ENCODE data around the gene GLB1L3.

GLB1L3 gene

GRCh38 chr11:134346101-134346975 is 70.2 kb downstream of the GLB1L3 start:
- no peak for DNase-seq

GRCh38 chr11:134346976-134347350 is 70.8 kb downstream of the GLB1L3 start:
- no peak for DNase-seq

- DNase-seq: no peak
These were observed 71.3 kb downstream of the GLB1L3 start for GRCh38 chr11:134347441-134347840.

- DNase-seq: no peak
These were observed 73.1 kb downstream of the GLB1L3 start for GRCh38 chr11:134349109-134349801.

GRCh38 chr11:134349802-134350355 is 73.7 kb downstream of the GLB1L3 start:
- DNase-seq: no peak

GRCh38 chr11:134350381-134350780 is 74.2 kb downstream of the GLB1L3 start:
- no peak for DNase-seq

- DNase-seq: no peak
These were observed 75.9 kb downstream of the GLB1L3 start for GRCh38 chr11:134352111-134352510.

- no peak for DNase-seq
These were observed 79.0 kb downstream of the GLB1L3 start for GRCh38 chr11:134355136-134355535.

GRCh38 chr11:134355656-134356055 is 79.5 kb downstream of the GLB1L3 start:
- no peak for DNase-seq

GRCh38 chr11:134356656-134357544 is 80.7 kb downstream of the GLB1L3 start:
- DNase-seq: no peak

GRCh38 chr11:134357545-134357839 is 81.3 kb downstream of the GLB1L3 start:
- no peak for DNase-seq

- no peak for DNase-seq
These were observed 82.1 kb downstream of the GLB1L3 start for GRCh38 chr11:134358165-134358855.

- no peak for DNase-seq
These were observed 82.8 kb downstream of the GLB1L3 start for GRCh38 chr11:134358856-134359490.

GRCh38 chr11:134359646-134360045 is 83.5 kb downstream of the GLB1L3 start:
- DNase-seq: no peak

GRCh38 chr11:134360050-134360835 is 84.1 kb downstream of the GLB1L3 start:
- DNase-seq: no peak

- no peak for DNase-seq
These were observed 85.5 kb downstream of the GLB1L3 start for GRCh38 chr11:134361661-134362060.

GRCh38 chr11:134362192-134362901 is 86.2 kb downstream of the GLB1L3 start:
- DNase-seq: no peak

GRCh38 chr11:134363161-134363560 is 87.0 kb downstream of the GLB1L3 start:
- no peak for DNase-seq

- DNase-seq: no peak
These were observed 87.4 kb downstream of the GLB1L3 start for GRCh38 chr11:134363592-134363991.

GRCh38 chr11:134364261-134364660 is 88.1 kb downstream of the GLB1L3 start:
- no peak for DNase-seq

All from NCI-H2029 (cell line).